ENCODE data around the gene CCDC61.

Gene CCDC61

DNA sequence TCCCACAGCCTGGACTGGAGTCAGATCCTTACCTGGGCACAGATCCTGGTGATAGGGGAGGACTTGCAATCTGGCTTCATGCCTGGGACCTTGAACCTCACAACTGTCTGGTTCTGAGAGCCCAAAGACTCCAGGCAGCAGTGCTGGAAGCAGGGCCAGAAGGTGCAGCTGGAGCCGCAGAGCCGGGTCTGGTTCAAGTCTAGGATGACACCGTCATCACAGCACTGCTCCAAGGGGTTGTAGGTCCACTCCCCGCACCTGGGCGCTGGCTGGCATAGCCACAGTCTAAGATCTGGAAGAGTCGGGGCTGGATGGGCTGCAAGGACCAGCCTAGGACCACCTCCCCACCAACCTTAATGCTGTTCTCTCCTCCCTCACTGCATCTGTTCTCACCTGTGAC is 44.9 kb downstream of the CCDC61 start:
- no peak for DNase-seq (ENCODE audit: low read depth in 3 of 3)

DNA sequence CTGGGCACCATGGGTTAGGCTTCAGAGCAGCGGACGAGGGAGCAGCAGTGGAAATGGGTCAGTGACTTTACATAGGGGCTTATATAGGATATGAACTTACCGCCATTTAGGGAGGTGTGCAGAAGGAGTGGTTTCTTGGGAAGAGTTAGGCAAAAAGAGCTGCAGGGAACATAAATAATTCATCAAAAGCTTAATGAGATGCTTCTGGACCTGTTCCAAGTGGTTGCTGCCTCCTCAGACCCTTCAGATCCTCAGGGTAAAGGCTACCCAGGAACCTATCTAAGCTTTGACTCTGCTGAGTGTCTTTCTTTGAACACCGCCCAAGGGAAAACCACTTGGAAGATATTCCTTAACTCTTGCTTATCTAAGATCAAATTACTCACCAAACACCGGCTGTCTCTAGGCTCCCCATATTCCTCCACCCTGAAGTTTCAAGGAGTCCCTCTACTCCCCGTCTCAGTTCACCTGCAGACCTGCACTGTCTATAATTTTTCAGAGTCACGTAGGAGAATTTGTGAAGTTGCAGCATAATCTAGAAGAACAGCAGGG is 45.8 kb downstream of the CCDC61 start, which contains the start of gene IGFL4:
Gene IGFL4 (minus strand): TSS at position 51 of the 549 bp plus-strand sequence. CDS start 40 bp downstream, at position 11.
- no peak for DNase-seq (ENCODE audit: low read depth in 3 of 3)

GRCh38 chr19:46042252-46042883 is 47.1 kb downstream of the CCDC61 start:
- DNase-seq (ENCODE audit: low read depth in 3 of 3): no peak

DNA sequence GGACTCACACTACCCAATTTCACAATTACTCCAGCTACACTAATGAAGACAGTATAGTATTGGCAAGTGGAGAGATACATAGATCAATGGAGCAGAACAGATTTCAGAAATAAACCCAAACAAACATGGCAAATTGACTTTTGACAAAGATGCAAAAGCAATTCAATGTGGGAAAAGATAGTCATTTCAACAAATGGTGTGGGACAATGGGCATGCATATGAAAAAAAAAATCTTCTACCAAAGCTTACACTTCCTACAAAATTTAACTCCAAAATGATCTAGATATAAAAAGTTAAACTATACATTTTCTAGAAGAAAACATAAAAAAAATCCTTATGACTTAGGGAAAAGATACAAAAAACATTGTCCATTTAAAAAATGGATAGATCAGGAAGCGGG is 48.3 kb downstream of the CCDC61 start:
- no peak for DNase-seq (ENCODE audit: low read depth in 3 of 3)

GRCh38 chr19:46049597-46049996 is 54.3 kb downstream of the CCDC61 start:
- DNase-seq (ENCODE audit: low read depth in 3 of 3): no peak

DNA sequence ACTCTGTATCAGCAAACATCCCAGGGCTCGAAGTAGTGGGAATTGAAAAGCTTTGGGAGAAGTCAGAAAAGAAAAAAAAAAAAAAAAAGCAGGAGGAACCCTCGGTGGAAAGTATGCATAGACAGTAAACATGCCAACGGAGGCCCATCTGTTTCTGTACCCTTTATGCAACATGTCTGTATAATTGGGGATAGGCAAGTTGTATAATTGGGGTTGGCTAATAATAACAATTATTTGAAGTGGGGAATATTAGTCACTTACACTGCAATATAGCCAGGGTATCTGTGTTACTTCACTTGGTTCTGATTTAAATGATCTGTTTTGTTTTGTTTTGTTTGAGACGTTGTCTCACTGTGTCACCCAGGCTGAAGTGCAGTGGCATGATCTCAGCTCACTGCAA is 57.6 kb downstream of the CCDC61 start:
- DNase-seq (ENCODE audit: low read depth in 3 of 3): no peak

DNA sequence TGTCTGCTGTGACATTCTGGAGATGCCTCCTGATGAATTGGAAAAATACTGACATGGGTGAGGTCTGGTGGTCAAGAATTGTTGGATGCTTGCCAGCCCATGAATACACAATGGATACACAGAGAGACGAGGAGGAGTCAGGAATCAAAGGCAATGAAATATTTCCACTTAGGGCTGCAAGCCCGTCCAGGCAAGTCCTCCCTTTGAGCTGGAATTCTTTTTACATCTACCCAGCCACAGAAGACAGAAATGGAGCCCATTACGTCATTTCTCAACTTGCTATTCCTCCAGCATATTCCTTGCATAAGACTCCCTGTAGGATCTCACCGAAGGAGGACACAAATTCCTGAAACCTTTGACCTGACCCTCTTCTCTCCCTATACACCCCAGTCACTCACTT is 61.3 kb downstream of the CCDC61 start:
- DNase-seq (ENCODE audit: low read depth in 3 of 3): no peak

DNA sequence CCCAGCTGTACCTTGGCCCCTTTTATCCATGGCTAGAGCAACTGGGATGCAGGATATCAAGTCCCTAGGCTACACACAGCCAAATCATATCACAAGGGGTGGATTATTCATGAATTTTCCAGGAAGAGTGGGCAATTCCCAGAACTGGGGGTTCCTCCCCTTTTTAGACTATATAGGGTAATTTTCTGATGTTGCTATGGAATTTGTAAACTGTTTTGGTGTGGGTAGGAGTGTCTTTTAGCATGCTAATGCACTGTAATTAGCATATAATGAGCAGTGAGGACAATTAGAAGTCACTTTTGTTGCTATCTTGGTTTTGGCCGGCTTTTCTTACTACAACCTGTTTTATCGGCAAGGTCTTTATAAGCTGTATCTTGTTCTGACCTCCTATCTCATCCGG is 63.5 kb downstream of the CCDC61 start:
- DNase-seq (ENCODE audit: low read depth in 3 of 3): no peak

- DNase-seq (ENCODE audit: low read depth in 3 of 3): no peak
These were observed 64.7 kb downstream of the CCDC61 start for GRCh38 chr19:46060012-46060411.

- DNase-seq (ENCODE audit: low read depth in 3 of 3): no peak
These were observed 67.9 kb downstream of the CCDC61 start for GRCh38 chr19:46063201-46063600.

GRCh38 chr19:46065486-46066071 is 70.3 kb downstream of the CCDC61 start:
- DNase-seq (ENCODE audit: low read depth in 3 of 3): no peak

DNA sequence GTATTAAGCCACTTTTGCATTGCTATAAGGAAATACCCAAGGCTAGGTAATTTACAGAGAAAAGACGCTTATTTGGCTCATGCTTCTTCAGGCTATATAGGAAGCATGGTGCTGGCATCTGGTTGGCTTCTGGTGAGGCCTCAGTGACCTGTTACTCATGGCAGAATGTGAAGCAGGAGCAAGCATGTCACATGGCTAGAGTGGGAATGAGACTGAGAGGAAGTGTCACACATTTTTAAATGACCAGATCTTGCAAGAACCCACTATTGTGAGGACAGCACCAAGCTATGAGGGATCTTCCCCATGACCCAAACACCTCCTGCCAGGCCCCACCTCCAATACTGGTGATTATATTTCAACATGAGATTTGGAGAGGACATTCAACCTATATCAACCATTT is 71.2 kb downstream of the CCDC61 start:
- no peak for DNase-seq (ENCODE audit: low read depth in 3 of 3)

DNA sequence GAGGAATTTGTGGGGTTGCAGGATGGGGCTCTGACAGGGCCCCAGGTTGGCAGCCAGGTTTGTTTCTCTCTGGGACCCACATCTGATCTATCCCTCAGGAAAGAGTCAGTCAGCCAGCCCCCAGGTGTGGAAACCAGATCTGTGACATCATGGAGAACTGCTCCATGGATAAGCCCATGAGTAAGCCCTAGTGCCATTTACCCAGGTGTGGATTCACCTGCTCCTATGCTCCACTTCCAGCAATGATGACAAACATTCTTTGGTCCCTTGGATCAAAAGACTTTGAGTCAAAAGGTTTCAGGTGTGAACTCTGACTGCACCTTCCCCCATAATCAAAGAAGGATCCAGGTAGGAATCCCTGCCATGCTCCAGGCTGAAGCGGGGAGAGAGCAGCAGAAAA is 72.4 kb downstream of the CCDC61 start:
- DNase-seq (ENCODE audit: low read depth in 3 of 3): no peak

Measured in stimulated activated CD4-positive, alpha-beta T cell treated with anti-CD3 and anti-CD28 coated beads, TNF-alpha, amount 100 ng/mL, for 4 hours (primary cell).